DMS53 (cell line): ENCODE measurements around the gene NOXA1.
"Not testable (repeated sequence)": the region's sequence is repeated elsewhere in the genome, so short reads cannot be mapped to it uniquely, and the experiment has no call there.

Source experiments
- DNase-seq: peaks from one replicate; lab custom pipeline; 2025; lab: John Stamatoyannopoulos, UW

Gene NOXA1

GRCh38 chr9:137406085-137406760 is 17.0 kb upstream of the NOXA1 start:
- DNase-seq: no peak

GRCh38 chr9:137406876-137407589 is 16.2 kb upstream of the NOXA1 start:
- peak; percentile 88 for DNase-seq

- no peak for DNase-seq
These were observed 15.4 kb upstream of the NOXA1 start for GRCh38 chr9:137407590-137408300.

- no peak for DNase-seq
These were observed 14.4 kb upstream of the NOXA1 start for GRCh38 chr9:137408651-137409405.

GRCh38 chr9:137409515-137409914 is 13.7 kb upstream of the NOXA1 start:
- no peak for DNase-seq

GRCh38 chr9:137410236-137410890 is 12.8 kb upstream of the NOXA1 start:
- not testable (repeated sequence) for DNase-seq

- no peak for DNase-seq
These were observed 12.3 kb upstream of the NOXA1 start for GRCh38 chr9:137410891-137411249.

- DNase-seq: no peak
These were observed 11.9 kb upstream of the NOXA1 start for GRCh38 chr9:137411260-137411644.

GRCh38 chr9:137411645-137412380 is 11.4 kb upstream of the NOXA1 start:
- DNase-seq: no peak

- no peak for DNase-seq
These were observed 10.8 kb upstream of the NOXA1 start for GRCh38 chr9:137412431-137412830.

- DNase-seq: no peak
These were observed 7.7 kb upstream of the NOXA1 start for GRCh38 chr9:137415451-137415850.

GRCh38 chr9:137416006-137416562 is 7.1 kb upstream of the NOXA1 start:
- no peak for DNase-seq

GRCh38 chr9:137416563-137417151 is 6.5 kb upstream of the NOXA1 start:
- DNase-seq: no peak

GRCh38 chr9:137417161-137418021 is 5.8 kb upstream of the NOXA1 start:
- no peak for DNase-seq

- no peak for DNase-seq
These were observed 1.2 kb upstream of the NOXA1 start for GRCh38 chr9:137421838-137422603.

GRCh38 chr9:137423514-137424291 is 510 bp downstream of the NOXA1 start:
- DNase-seq: peak; percentile 83

GRCh38 chr9:137426018-137426681 is 3.0 kb downstream of the NOXA1 start:
- DNase-seq: no peak
